Keratinocyte (primary cell): ENCODE results near the gene CDR2L. TPM values are rescaled to one million over a fixed set of nuclear protein-coding genes. Genes with fewer than 3 reads are reported as not detected.

ENCODE experiments used
- DNase-seq: peaks from one replicate; pipeline ENCODE4 v3.0.0-alpha.2; 2011; ENCODE audit warnings: low read depth, missing footprints, low spot score
- FAIRE-seq: peaks from 2 replicates; lab custom pipeline; 2011; peaks lifted over from hg19 to GRCh38; lab: Jason Lieb, UNC
- H2AFZ ChIP-seq: 2 replicates; pipeline ENCODE4 v1.6.0; 2012; ENCODE audit warnings: low read length, control low read depth, inconsistent platforms; ENCODE audit not compliant: control insufficient read depth
- H3K27ac ChIP-seq: 2 replicates; pipeline ENCODE4 v1.5.1; 2011; ENCODE audit warnings: low read length; ENCODE audit not compliant: control insufficient read depth, insufficient read depth
- H3K27me3 ChIP-seq: 3 replicates; pipeline ENCODE4 v1.6.0; 2011; ENCODE audit warnings: low read length; ENCODE audit not compliant: control insufficient read depth, insufficient read depth; ENCODE audit errors: extremely low read depth
- H3K36me3 ChIP-seq, 2 experiments: 2 replicates in 1 of 2; 3 replicates in 1 of 2; pipeline ENCODE4 v1.5.1; 2011; ENCODE audit warnings: low read length in 2 of 2, mild to moderate bottlenecking in 1 of 2; ENCODE audit not compliant: control insufficient read depth in 2 of 2, insufficient read depth in 2 of 2; ENCODE audit errors: extremely low read depth in 1 of 2
- H3K4me1 ChIP-seq: 3 replicates; pipeline ENCODE4 v1.5.1; 2011; ENCODE audit warnings: low read length; ENCODE audit not compliant: control insufficient read depth, insufficient read depth; ENCODE audit errors: extremely low read depth
- H3K4me2 ChIP-seq: 3 replicates; pipeline ENCODE4 v1.6.0; 2011; ENCODE audit warnings: low read depth, low read length; ENCODE audit not compliant: control insufficient read depth, insufficient read depth; ENCODE audit errors: extremely low read depth
- H3K4me3 ChIP-seq, 3 experiments: fragments of 200-600 bp in 1 of 3; sonication (generic) in 1 of 3; 2 replicates in 2 of 3; 3 replicates in 1 of 3; pipeline ENCODE4 v1.5.1; 2011 to 2016; ENCODE audit warnings: low read length in 3 of 3, mild to moderate bottlenecking in 3 of 3, control low read depth in 2 of 3, inconsistent platforms in 1 of 3, low read depth in 1 of 3, mixed read lengths in 1 of 3, mixed run types in 1 of 3, moderate library complexity in 1 of 3; ENCODE audit not compliant: control insufficient read depth in 2 of 3, insufficient read depth in 2 of 3; ENCODE audit errors: extremely low read depth in 1 of 3
- H3K79me2 ChIP-seq: 2 replicates; pipeline ENCODE4 v1.6.0; 2012; ENCODE audit warnings: low read length; ENCODE audit not compliant: control insufficient read depth, insufficient read depth
- H3K9ac ChIP-seq: 3 replicates; pipeline ENCODE4 v1.6.0; 2011; ENCODE audit warnings: low read length; ENCODE audit not compliant: control insufficient read depth, insufficient read depth; ENCODE audit errors: extremely low read depth
- H3K9me1 ChIP-seq: 3 replicates; pipeline ENCODE4 v1.6.0; 2011; ENCODE audit warnings: low read length; ENCODE audit not compliant: control insufficient read depth, insufficient read depth; ENCODE audit errors: extremely low read depth
- H3K9me3 ChIP-seq: 2 replicates; pipeline ENCODE4 v1.5.1; 2012; ENCODE audit warnings: low read depth, low read length; ENCODE audit not compliant: control insufficient read depth
- H4K20me1 ChIP-seq: 3 replicates; pipeline ENCODE4 v1.6.0; 2011; ENCODE audit warnings: low read length; ENCODE audit not compliant: control insufficient read depth, insufficient read depth; ENCODE audit errors: extremely low read depth
- CTCF ChIP-seq, 3 experiments: IDR thresholded peaks in 1 of 3; conservative IDR thresholded peaks in 1 of 3; optimal IDR thresholded peaks in 1 of 3; 2 replicates in 2 of 3; 3 replicates in 1 of 3; pipeline versions ENCODE3 to v1.5.1; 2011; ENCODE audit warnings: low read length in 3 of 3, mild to moderate bottlenecking in 3 of 3, moderate library complexity in 2 of 3, control low read depth in 1 of 3, inconsistent platforms in 1 of 3; ENCODE audit not compliant: insufficient read depth in 2 of 3; ENCODE audit errors: extremely low read depth in 1 of 3
- EZH2 ChIP-seq: IDR thresholded peaks from one replicate; pipeline ENCODE4 v1.6.1; 2012; ENCODE audit warnings: inconsistent platforms, mild to moderate bottlenecking, low read length, moderate library complexity
- dilution Hi-C: fragments of 300-500 bp; cut with MboI; formaldehyde crosslinking; loops from one replicate; pipeline ENCODE4 v1.7.0; 2020; ENCODE audit warnings: low sequenced_read_pairs; ENCODE audit not compliant: extremely low pct_ligation_motif_present
- polyA plus RNA-seq, 5 experiments: library from polyadenylated mRNA; depleted of rRNA in 3 of 5; stranded (reverse) in 3 of 5; stranded (forward) in 1 of 5; unstranded in 1 of 5; fragments of >200 nt; gene quantifications; 1 replicate in 1 of 5; 2 replicates in 3 of 5; 3 replicates in 1 of 5; pipeline versions ENCODE4 v1.2.1 to v1.2.3, GENCODE V29; 2011 to 2012; ENCODE audit warnings: missing spikeins in 2 of 5, low read depth in 1 of 5, low replicate concordance in 1 of 5

CDR2L gene
- polyA plus RNA-seq, 1 donor (not counting 4 experiments of a cell fraction or from before 2014, with no cell fraction given): 7.1 TPM

- H3K9ac ChIP-seq: no peak overlapping the region
- TF ChIP-seq EZH2 (no peak), CTCF (optimal IDR thresholded peaks at IDR 0.05 in 1 of 3, IDR thresholded peaks at IDR 0.05 in 1 of 3, conservative IDR thresholded peaks at IDR 0.05 in 1 of 3; ENCODE audit: extremely low read depth in 1 of 3, insufficient read depth in 2 of 3, low read length in 3 of 3) (no peak)
- H3K4me1 ChIP-seq: peaks cover 10% of the 10 kb centered on the region
- H3K36me3 ChIP-seq: no peaks in the 10 kb centered on the region
- H3K9me3 ChIP-seq: no peaks in the 10 kb centered on the region
- H2AFZ ChIP-seq: no peak overlapping the region
- H3K27ac ChIP-seq: no peak overlapping the region
- H3K9me1 ChIP-seq: no peaks in the 10 kb centered on the region
- peak overlapping the region; percentile 8 for H3K4me2 ChIP-seq
- H3K79me2 ChIP-seq: no peaks in the 10 kb centered on the region
- DNase-seq: no peak
- dilution Hi-C loops: no loop called here
- no peak overlapping the region for H3K4me3 ChIP-seq
- peaks cover 36% of the 10 kb centered on the region for H3K27me3 ChIP-seq
- FAIRE-seq: no peak
- H4K20me1 ChIP-seq: no peaks in the 10 kb centered on the region
These were observed 14.5 kb upstream of the CDR2L start for GRCh38 chr17:74972973-74973328.

DNA sequence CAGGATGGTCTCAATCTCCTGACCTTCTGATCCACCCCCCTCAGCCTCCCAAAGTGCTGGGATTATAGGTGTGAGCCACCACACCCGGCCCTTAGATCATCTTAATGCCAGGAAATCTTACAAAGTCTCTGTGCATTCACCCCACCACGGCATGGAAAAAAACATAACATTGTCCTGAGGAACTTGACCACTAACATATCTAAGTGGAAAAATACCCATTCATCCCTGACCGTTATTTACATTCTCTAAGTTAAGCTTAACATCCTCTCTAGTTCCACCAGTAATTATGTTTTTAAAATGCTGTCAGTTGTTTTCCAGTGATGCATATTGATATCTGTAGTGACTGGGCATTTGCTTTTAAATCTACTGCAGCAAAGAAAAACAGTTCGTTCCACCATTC is 11.5 kb upstream of the CDR2L start:
- peaks cover 2% of the 10 kb centered on the region for H3K4me1 ChIP-seq
- no peaks in the 10 kb centered on the region for H3K79me2 ChIP-seq
- no peak overlapping the region for H3K4me2 ChIP-seq
- no peak overlapping the region for H3K9ac ChIP-seq
- dilution Hi-C loops: no loop called here
- no peak overlapping the region for H3K27ac ChIP-seq
- H3K9me1 ChIP-seq: no peaks in the 10 kb centered on the region
- DNase-seq (no peak), FAIRE-seq (no peak)
- H3K36me3 ChIP-seq: no peaks in the 10 kb centered on the region
- TF ChIP-seq EZH2 (no peak), CTCF (optimal IDR thresholded peaks at IDR 0.05 in 1 of 3, IDR thresholded peaks at IDR 0.05 in 1 of 3, conservative IDR thresholded peaks at IDR 0.05 in 1 of 3; ENCODE audit: extremely low read depth in 1 of 3, insufficient read depth in 2 of 3, low read length in 3 of 3) (no peak)
- no peaks in the 10 kb centered on the region for H4K20me1 ChIP-seq
- no peak overlapping the region for H2AFZ ChIP-seq
- no peak overlapping the region for H3K4me3 ChIP-seq
- peaks cover 32% of the 10 kb centered on the region for H3K27me3 ChIP-seq
- no peaks in the 10 kb centered on the region for H3K9me3 ChIP-seq
